Right lobe of liver (tissue), 4 donors: ENCODE results near the gene CFTR.

Source experiments
- CTCF ChIP-seq, 4 donors: fragments of 200-600 bp in 3 of 4; fragments of 450-650 bp in 1 of 4; IDR thresholded peaks; one replicate each; pipeline versions ENCODE4 v1.5.1 to v1.8.0; 2016 to 2022; ENCODE audit warnings: antibody characterized with exemption in 4 of 4, mild to moderate bottlenecking in 2 of 4
- POLR2A ChIP-seq: fragments of 450-650 bp; IDR thresholded peaks from one replicate; pipeline ENCODE4 v1.6.1; 2017; ENCODE audit warnings: antibody characterized with exemption, mild to moderate bottlenecking
- donor health status: DM: no; HTN: no; CAD: no.
- donor health status: DM: no; HTN: no; CAD: no.
- donor health status: DM: no; HTN: yes; CAD: no.

- no peak for TF ChIP-seq CTCF (IDR thresholded peaks at IDR 0.05)
- no peak for TF ChIP-seq POLR2A
Observed at GRCh38 chr7:117648203-117648866, 168.5 kb downstream of the CFTR start.
